RWPE1 (cell line): ENCODE measurements around the gene UTS2B.
A peak's percentile ranks its signal among the peaks of the same experiment; 100 is the strongest.

ENCODE experiments used
- CTCF ChIA-PET: fragments of 350-600 bp; sonication (Branson Sonifier 250); formaldehyde crosslinking; extraction: SDS; loops from one replicate; lab custom pipeline; 2021; lab: Yijun Ruan, JAX
- POLR2A ChIA-PET: fragments of 400-600 bp; formaldehyde crosslinking; extraction: SDS; loops from one replicate; lab custom pipeline; 2020; ENCODE audit warnings: antibody characterized with exemption; ENCODE audit not compliant: low non-redundant PET; lab: Yijun Ruan, JAX
- DNase-seq: peaks from one replicate; pipeline ENCODE4 v3.0.0; 2012; ENCODE audit warnings: low spot score
- H3K27ac ChIP-seq: fragments of 450-650 bp; 2 replicates; pipeline ENCODE4 v1.5.1; 2017
- CTCF ChIP-seq: fragments of 450-650 bp; conservative IDR thresholded peaks from 2 replicates; pipeline ENCODE4 v1.5.1; 2017; ENCODE audit warnings: low read depth, mild to moderate bottlenecking

Gene UTS2B

GRCh38 chr3:191330530-191331048, 263 bp upstream of the UTS2B start:
- H3K27ac ChIP-seq: peak overlapping the region; percentile 95
- no peak for DNase-seq
- no peak for TF ChIP-seq CTCF
- CTCF ChIA-PET: interaction anchor here (0.6 kb wide), 1 partner anchor 1378 kb away, joined by 3 read pairs; no protein-coding TSS in a partner anchor
- POLR2A ChIA-PET: no interaction called here

- TF ChIP-seq CTCF: no peak
- POLR2A ChIA-PET: no interaction called here
- CTCF ChIA-PET: interaction anchor here (0.6 kb wide), 2 partner anchors 13 to 28 kb away, joined by 3 read pairs; no protein-coding TSS in a partner anchor
- DNase-seq: peak; percentile 70
- H3K27ac ChIP-seq: peak within 1 kb of the TSS; percentile 95
Observed at GRCh38 chr3:191328962-191329653, 1.2 kb downstream of the UTS2B start, which contains the start of gene CCDC50. CCDC50 (plus strand) TSS chr3:191329394; CDS start chr3:191329675, 281 bp downstream.

GRCh38 chr3:191328383-191328961, 1.9 kb downstream of the UTS2B start:
- no peak for TF ChIP-seq CTCF
- H3K27ac ChIP-seq: peak overlapping the region; percentile 95
- ChIA-PET POLR2A (no interaction called here), CTCF (interaction anchor here (0.5 to 0.6 kb wide), 3 partner anchors 12 to 628 kb away, joined by 3 read pairs; no protein-coding TSS in a partner anchor)
- no peak for DNase-seq

- ChIA-PET CTCF (no interaction called here), POLR2A (no interaction called here)
- no peak overlapping the region for H3K27ac ChIP-seq
- no peak for DNase-seq
- no peak for TF ChIP-seq CTCF
Observed at GRCh38 chr3:191327526-191327925, 2.8 kb downstream of the UTS2B start.

GRCh38 chr3:191324936-191325335, 5.4 kb downstream of the UTS2B start:
- POLR2A ChIA-PET: no interaction called here
- no peak for TF ChIP-seq CTCF
- DNase-seq: no peak
- no peak overlapping the region for H3K27ac ChIP-seq
- CTCF ChIA-PET: interaction anchor here (0.6 kb wide), 2 partner anchors 84 to 1438 kb away, joined by 3 read pairs; no protein-coding TSS in a partner anchor

GRCh38 chr3:191321019-191321767, 9.1 kb downstream of the UTS2B start:
- H3K27ac ChIP-seq: no peak overlapping the region
- TF ChIP-seq CTCF: no peak
- no peak for DNase-seq
- ChIA-PET CTCF (interaction anchor here (0.5 kb wide), 1 partner anchor 38 kb away, joined by 3 read pairs; no protein-coding TSS in a partner anchor), POLR2A (no interaction called here)
